NOMO-1 (cell line): ENCODE data around the gene FKBP8.
"Not testable (repeated sequence)": the region's sequence is repeated elsewhere in the genome, so short reads cannot be mapped to it uniquely, and the experiment has no call there.

ENCODE experiments used
- DNase-seq, 2 experiments: peaks; one replicate each; lab custom pipeline; 2025; ENCODE audit not compliant: unreplicated experiment in 2 of 2; lab: John Stamatoyannopoulos, UW

FKBP8 gene

DNA sequence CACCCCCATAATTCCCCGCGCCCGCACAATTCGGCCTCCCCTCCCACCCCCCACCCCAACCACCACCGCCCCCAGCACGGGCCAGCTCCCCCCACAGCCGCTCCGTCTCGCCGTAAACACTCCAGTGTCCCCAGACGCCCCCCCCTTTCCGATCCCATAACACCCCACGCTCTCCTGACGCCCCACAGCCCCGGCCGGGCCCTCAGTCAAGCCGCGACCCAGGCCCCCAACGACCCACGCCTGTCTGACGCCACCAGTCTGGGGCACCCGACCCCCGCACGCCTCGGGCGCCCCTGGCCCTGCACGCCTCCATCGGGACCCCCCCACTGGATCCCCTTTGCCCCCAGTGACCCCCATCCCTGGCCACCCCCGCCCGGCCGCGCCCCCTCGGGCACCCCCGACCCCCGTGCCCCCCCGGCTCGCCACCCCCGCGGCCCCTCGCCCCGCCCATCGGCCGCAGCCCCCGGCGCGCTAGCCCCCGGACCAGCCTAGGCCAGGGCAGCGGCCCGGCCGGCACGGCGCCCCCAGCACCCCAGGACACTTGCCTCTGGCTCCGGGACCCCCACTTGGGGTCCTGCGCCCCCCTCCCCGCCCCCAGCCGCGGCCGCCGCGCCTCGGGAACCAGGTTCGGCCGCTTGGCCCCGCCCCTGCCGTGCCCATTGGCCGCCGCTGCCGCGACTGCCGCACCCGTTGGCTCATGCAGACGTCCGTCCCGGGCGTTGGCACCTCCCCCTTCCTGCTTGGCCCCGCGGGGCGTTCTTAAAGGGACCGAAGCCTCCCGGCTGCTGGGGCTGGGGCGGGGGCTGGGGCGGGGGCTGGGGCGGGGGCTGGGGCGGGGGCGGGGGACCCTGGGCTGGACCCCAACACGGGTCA lies at the start of gene FKBP8:
Gene FKBP8, minus strand, starts transcription at position 633 of the 873 bp plus-strand sequence. CDS start 1,603 bp downstream, outside the sequence.
- peak; percentile 83 to 93 for DNase-seq

DNA sequence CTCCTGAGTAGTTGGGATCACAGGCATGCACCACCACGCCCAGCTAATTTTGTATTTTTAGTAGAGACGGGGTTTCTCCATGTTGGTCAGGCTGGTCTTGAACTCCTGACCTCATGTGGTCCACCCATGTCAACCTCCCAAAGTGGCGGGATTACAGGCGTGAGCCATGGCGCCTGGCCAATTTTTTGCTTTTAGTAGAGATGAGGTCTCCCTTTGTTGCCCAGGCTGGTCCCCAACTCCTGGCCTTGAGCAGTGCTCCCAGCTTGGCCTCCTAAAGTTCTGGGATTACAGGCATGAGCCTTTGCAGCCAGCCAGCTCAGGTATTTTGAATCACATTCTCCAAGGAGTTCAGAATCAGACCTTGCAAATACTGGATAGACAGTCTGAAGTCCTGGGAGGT lies 49.4 kb upstream of the FKBP8 start:
- not testable (repeated sequence) for DNase-seq

DNA sequence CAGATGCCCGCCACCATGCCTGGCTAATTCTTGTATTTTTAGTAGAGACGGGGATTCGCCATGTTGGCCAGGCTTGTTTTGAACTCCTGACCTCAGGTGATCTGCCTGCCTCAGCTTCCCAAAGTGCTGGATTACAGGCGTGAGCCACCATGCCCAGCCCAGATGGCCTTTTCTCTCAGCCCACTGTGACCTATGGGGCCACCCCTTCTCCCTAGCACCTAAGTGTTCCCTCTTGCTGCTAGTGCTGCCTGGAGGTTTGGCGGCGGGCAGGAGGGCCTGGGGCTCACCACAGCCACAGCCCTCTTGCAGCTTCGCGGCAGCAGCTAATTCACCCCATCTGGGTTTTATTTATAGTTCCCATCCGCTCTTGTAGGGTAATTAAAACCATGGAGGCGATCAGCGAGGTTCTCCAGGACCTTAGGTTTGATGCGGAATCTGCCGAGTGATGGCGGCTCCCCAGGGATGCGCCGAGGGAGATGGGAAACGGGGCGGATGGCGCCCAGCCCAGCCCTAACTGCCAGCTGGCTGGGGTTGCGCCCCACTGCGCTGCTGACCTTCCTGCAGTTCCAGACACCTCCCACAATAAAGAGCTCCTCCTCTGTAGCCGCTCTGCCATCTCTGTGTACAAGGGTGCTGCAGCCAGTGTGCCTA lies 48.5 kb upstream of the FKBP8 start:
- no peak for DNase-seq

DNA sequence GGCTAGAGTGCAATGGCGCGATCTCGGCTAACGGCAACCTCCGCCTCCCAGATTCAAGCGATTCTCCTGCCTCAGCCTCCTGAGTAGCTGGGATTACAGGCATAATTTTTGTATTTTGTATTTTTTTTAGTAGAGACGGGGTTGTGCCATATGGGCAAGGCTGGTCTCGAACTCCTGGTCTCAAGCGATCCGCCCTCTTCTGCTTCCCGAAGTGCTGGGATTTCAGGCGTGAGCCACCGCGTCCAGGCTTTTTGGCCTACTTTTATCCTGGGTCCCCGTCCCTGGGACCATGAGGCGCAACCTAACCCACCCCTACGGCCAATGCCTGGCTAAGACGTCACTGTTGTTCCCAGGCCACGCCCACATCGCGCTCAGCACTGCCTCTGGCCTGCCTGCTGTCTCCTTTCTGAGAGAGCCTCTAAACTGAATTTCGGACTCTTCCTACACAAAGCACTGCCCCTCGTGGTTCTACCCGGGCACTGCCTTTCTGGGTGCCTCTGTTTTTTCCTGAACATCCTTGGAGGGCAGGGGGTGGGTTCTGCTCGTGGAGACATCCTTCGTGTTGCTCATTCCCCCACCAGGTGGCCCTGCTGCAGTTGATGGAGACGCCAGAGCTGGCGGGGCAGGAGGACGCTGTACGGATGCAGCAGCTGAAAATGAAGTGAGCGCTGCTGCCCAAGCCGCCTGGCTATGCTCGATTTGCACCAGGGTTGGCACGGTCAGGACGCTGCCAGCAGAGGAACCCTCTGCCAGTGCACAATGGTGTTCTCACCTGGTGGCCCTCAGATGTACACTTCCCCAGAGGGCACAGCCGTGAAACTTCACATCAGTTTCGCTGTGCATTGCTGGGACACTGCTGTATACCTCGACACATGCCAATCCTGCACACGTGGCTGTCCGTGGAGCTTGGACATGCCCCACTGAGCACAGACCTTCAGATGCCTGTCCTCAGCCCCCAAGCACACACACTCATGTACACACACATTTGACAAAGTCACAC lies 47.2 kb upstream of the FKBP8 start:
- no peak for DNase-seq

DNA sequence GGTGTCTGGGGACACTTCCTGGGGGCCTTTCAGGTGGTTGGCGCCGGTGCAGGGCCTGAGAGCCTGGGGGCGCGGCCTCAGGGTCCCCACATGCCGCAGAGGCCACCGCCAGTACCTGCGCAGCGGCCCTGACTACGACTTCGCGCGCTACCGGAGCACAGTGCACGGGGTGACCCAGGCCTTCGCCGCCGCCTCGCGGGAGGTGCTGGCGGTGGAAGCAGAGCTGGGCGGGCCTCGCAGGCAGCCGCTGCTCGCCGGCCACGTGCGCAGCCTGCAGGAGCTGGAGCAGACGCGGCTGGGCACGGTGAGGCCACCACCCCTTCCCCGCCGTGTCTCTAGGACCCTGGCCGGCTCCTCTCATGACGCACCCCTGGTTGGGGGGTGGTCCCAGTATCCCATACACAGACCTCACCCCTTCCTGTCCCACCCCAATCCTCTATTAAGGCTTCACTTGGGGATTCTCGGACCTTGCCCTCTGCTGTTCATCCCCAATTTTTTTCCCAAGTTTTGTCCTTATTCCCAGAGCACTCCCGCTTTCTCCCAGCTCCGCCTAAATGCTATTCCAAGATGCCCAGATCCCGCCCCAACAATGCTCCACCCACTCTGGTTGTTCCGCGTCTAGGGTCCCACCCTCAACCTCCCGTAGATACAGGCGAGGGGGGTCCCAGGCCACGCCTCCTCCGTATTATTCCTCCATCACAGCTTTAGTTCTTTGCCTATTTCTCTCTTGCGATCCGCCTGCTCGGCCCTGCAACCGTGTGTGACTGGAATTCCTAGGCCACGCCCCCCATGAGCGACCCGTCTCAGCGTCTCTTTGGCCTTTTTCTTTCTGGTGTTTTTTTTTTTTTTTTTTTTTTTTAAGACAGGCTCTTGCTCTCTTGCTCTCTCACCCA lies 46.3 kb upstream of the FKBP8 start:
- DNase-seq = peak; percentile 66 to 73

DNA sequence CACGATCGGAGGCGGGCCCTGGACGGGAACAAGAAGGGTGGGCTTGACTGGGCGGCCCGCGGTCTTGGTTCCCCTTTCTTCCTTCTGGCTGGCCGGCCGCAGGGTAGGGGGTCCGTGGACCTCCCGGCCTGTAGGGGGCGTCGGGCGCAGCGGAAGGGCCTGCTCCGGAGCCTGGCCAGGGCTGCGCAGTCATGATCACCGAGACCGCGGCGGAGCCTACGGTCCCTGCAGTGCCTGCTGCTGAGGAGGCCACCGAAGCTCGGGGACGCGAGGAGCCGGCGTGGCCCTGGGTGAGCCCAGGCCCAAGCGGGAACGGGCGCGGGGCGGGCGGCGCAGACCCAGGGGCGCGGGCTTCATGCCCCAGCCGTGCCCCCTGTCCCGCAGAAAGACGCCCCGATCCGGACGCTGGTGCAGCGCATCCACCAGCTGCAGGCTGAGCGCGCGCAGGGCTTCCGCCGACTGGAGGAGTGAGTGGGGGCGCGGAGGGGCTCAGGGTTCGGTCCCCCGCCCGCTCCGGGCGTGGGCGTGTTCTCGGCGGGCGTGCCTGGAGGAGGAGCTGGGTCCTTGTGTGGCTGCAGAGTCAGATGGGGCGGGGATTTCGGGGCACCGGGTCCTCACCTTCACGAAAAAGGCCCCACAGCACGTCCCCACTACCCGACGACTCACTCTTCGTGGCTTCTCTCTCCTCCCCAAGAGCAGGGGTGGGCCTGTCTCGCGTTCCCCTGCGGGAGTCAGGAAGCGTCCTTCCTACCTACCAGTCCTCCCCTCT lies 45.4 kb upstream of the FKBP8 start, which contains the start of gene REX1BD:
Gene REX1BD, plus strand, starts transcription at position 188 of the 769 bp plus-strand sequence. Its CDS starts 4 bp downstream, at position 192.
- DNase-seq = peak; percentile 68 to 80

DNA sequence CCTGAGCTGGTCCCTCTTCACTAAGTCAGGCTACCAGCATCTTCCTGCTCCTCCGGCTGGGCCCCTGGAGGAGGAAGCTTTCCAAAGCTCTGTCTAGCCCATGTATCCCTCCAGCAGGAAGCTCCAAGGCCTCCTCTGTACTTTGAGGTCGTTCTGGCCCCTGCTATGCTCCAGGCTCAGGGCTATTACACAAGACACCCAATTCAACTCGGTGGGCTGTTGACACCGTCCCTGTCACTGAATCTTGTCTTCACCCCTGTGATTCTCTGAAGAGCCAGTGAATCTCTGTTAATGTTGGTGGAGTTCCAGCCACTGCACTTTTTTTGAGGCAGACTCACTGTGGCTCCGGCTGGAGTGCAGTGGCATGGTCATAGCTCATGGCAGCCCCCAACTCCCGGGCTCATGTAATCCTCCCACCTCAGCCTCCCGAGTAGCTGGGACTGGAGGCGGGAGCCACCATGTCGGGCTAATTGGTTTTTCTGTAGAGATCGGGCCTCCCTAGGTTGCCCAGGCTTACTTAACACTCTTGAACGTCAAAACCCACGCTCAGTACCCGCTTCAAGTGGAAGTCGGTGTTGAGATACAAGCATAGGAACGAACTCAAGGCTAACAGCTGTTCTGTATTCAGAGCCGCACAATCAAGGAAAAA lies 44.7 kb upstream of the FKBP8 start:
- no peak for DNase-seq

DNA sequence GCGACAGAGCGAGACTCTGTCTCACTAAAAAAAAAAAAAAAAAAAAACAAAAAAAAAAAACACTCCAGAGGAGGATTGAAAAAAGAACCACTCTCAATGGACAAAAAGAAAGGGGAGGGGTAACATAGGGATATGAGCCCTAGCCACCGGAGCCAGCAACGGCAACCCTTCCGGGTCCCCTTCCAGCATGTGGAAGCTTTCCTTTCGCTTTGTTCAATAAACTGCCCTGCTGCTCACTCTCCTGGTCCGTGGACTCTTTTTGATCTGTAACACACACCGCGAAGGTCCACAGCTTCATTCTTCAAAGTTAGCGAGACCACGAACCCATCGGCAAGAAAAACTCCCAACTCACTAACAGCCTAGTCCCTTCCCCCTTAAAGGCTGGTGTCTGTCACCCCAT lies 44.2 kb upstream of the FKBP8 start:
- DNase-seq = no peak

DNA sequence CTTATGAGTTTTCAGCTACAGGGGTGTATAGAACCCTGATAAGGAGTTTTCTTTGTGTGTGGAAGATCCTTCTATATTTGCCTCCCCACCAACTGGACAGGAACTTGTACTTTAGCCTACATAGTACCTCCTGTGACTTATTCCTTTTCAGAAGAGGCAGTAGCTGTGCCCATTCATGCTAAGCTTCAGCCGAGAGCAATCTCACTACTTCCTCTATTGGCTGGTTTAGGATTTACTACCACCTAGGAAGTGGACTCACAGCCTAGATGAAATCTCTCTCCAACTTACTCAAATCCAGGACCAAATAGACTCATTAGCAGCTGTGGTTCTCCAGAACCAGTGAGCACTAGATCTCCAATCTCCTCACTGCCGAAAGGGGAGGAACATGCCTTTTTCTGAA lies 42.9 kb upstream of the FKBP8 start:
- DNase-seq = peak; percentile 15 to 71

DNA sequence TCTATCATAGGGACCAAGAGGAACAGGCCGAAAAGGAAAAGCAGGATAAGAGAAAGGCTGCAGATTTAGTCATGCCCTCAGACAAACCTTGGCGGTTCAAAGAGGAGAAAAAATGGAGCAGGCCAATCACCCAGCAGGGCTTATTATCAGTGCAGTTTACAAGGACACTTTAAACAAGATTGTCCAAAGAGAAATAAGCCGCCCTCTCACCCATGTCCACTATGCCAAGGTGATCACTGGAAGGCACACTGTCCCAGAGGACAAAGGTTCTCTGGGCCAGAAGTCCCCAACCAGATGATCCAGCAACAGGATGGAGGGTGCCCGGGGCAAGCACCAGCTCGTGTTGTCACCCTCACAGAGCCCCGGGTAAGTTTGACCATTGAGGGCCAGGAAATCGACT lies 36.9 kb upstream of the FKBP8 start:
- no peak for DNase-seq

DNA sequence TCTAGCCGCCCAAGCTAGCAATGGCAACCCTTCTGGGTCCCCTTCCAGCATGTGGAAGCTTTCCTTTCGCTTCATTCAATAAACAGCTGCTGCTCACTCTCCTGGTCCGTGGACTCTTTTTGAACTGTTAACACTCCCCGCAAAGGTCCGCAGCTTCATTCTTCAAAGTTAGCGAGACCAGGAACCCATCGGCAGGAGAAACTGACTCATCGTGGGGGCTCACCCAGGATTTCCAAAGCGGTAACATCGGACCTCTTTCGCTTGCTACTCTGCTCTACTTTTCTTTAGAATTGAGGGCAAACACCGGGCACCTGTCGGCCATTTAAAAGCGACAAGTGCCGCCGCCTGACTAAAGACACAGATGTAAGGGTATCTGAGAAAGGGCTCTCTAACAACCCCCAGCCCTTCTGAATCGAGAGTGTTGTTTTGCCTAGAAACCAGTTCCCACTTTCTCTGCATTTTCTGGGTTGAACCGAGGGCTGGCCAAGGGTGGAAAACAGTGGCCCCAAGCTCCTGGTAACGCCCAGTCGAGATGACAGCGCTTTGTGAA lies 34.1 kb upstream of the FKBP8 start:
- DNase-seq = no peak

DNA sequence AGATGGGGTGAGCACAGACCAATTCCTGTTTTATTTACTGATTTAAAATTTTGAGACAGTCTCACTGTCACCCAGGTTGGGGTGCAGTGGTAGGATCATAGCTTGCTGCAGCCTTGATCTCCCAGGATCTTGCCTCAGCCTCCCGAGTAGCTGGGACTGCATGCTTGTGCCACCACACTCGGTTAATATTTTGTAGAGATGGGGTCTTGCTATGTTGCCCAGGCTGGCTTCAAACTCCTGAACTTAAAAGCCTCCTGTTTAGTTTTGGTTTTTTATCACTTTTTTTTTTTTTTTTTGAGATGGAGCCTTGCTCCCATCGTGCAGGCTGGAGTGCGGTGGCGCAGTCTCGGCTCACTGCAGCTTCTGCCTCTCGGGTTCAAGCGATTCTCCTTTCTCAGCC lies 33.0 kb upstream of the FKBP8 start:
- no peak for DNase-seq

DNA sequence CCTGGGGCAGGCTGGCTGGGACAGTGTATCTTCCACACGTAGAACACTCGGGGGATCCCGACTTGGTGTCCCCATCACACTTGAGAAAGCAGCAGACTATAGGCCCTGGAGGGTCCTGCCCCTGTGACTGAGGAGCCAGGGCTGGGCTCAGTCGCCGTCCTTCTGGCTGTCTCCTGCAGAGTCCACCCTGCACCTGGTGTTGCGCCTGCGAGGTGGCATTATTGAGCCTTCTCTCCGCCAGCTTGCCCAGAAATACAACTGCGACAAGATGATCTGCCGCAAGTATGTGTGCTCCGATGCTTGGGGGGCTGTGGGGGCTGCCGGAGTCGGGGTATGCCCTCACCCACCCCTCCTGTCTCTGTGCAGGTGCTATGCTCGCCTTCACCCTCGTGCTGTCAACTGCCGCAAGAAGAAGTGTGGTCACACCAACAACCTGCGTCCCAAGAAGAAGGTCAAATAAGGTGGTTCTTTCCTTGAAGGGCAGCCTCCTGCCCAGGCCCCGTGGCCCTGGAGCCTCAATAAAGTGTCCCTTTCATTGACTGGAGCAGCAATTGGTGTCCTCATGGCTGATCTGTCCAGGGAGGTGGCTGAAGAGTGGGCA lies 31.4 kb upstream of the FKBP8 start:
- DNase-seq = no peak

DNA sequence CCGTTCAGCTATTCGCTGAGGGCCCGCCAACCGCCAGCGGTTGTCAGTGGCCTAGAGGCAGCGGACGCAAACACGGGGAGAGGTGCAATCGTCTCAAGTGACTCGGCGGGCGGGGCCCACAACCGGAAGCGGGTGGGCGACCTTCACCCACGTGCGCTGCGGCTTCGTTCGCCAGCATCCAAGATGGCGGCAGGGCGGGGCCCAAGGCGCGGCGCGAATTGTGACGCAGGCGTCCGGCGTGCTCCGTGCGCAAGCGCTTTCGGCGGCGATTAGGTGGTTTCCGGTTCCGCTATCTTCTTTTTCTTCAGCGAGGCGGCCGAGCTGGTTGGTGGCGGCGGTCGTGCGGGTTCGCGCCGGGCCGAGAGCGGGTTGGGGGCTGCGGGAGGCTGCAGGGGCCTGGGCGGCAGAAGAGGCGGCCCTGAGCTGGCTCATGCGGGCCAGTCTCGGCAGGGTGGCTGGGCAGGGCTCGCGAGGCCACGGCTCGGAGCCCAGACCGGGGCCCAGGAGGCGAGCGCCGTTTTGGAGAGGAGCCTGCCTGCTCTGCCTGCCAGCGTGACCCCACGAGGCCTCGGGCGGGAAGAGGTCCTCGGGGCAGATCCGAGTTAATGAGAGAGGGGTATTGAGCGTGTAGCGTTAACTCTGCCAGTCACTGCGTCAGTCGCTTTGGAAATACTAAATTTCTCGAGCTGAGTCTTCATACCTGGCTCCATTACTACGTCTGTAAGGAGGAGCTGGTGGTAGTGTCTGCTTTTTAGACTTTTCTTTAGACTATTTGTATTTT lies 28.4 kb upstream of the FKBP8 start, which contains the start of gene UBA52:
Gene UBA52, plus strand, starts transcription at position 294 of the 781 bp plus-strand sequence. CDS start 1,444 bp downstream, outside the sequence.
- peak; percentile 98 for DNase-seq

DNA sequence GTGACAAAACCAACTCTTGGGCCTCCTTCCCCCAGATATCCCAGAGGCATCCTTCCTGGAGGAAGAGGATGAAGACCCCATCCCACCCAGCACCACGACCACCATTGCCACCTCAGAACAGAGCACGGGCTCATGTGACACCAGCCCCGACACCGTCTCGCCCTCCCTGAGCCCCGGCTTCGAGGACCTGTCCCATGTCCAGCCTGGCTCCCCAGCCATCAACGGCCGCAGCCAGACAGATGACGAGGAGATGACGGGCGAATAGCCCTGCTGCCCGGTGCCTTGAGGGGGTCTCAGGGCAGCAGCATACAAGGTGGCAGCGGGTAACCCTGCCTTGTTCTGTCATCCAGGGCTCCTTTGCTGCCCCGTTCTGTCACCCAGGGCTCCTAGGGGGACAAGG lies 25.0 kb upstream of the FKBP8 start:
- DNase-seq = no peak

DNA sequence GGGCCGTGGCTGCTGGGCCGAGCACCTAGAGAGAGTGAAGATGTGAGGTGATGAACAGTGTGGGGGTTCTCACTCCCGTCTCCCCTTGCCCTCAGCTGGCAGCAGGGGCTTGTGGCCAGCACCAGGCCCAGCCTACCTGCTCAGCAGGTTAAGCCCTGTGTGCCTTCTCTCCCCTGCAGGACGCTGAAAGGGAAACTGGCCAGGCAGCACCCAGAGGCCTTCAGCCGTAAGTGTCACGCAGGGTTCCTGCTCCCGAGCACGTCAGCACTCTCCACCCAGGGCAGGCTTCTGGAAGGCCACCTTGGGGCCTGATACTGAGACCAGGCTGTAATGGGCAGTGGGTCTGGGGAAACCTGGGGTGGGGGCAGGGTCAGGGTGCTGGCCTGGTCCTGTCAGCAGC lies 23.6 kb upstream of the FKBP8 start:
- no peak for DNase-seq

DNA sequence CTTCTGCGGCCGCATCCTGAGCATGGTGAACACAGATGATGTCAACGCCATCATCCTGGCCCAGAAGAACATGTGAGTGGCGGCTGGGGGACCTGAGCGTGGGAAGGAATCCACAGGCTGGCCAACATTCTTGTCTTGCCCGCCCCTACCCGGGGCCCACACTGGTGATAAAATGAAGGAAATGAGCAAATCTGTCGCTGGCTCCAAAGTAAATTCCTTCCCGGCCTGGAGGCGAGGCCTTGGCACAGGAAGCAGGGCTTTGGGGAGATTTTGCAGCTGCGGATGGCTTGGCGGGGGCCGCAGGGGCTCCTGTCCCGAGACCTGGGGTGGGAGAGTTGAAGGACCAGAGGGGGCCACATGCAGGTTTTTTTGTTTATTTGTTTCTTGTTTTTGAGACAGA lies 18.7 kb upstream of the FKBP8 start:
- DNase-seq = no peak
